PC-3 (cell line): ENCODE results near the gene CIAPIN1.

Source experiments
- EZH2 ChIP-seq: fragments of 300-600 bp; sonication (generic); IDR thresholded peaks from one replicate; pipeline ENCODE4 v1.6.1; 2017; ENCODE audit warnings: antibody characterized with exemption, mild to moderate bottlenecking, low read length; ENCODE audit not compliant: unreplicated experiment
- EZH2phosphoT487 ChIP-seq: fragments of 300-600 bp; sonication (generic); IDR thresholded peaks from 2 replicates; pipeline ENCODE4 v1.6.1; 2018; ENCODE audit warnings: mild to moderate bottlenecking, antibody characterized with exemption, low read length, borderline replicate concordance
- TF ChIP-seq, protein P1 (sequence below): fragments of 300-600 bp; sonication (generic); conservative IDR thresholded peaks from 2 replicates; pipeline ENCODE4 v1.5.1; 2017; ENCODE audit warnings: antibody characterized with exemption, low read depth, mild to moderate bottlenecking, low read length

DNA sequence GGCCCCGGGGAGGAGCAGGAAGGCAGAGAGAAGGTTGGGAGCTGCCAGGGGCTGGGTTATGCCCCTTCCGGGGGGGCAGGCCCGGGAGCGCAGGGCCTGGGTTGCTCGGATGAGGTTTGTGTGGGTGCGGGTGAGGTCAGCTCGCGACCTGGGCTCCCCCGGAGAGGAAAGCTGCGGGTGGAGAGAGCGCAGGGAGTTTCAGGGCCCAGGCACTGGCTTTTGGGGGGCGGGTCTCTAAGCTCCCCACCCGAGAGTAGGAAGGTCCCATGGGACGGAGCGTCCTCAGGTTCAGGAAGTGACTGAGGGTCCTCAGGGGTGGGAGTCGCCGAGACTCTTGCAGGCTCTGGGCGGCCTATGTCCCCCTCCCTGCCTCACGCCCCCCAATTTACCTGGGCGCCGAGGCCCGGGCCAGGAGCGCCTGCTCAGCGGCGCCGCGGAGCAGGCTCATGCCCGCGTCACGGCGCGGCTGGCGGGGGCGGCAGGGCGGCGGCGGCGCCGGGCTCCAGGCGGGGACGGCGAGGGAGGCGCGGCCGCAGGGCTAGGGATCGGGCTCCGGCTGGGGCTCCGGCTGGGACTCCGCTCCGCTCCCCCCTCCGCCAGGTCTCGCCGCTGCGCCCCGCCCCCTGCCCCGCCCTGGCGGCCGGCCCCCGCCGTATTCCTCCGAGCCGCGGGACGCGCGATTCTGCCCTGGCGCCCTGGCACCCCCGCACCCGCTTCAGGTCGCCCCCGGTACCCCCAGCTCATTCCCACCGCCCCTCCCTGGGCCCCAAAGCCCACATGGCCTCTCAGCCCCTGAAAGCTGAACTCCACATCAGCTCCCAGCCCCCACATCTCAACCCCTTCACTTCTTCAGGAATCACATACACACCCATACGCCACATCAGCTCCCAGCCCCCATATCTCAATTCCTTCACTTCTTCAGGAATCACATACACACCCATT lies 39.0 kb upstream of the CIAPIN1 start, which contains the start of gene DOK4:
- TF ChIP-seq, protein P1, sequence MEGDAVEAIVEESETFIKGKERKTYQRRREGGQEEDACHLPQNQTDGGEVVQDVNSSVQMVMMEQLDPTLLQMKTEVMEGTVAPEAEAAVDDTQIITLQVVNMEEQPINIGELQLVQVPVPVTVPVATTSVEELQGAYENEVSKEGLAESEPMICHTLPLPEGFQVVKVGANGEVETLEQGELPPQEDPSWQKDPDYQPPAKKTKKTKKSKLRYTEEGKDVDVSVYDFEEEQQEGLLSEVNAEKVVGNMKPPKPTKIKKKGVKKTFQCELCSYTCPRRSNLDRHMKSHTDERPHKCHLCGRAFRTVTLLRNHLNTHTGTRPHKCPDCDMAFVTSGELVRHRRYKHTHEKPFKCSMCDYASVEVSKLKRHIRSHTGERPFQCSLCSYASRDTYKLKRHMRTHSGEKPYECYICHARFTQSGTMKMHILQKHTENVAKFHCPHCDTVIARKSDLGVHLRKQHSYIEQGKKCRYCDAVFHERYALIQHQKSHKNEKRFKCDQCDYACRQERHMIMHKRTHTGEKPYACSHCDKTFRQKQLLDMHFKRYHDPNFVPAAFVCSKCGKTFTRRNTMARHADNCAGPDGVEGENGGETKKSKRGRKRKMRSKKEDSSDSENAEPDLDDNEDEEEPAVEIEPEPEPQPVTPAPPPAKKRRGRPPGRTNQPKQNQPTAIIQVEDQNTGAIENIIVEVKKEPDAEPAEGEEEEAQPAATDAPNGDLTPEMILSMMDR, result no peak
- no peak for TF ChIP-seq EZH2phosphoT487
- TF ChIP-seq EZH2, result no peak
